Left ventricle myocardium inferior (tissue), 1 donor: ENCODE measurements around the gene GNG12. TPM values are rescaled to one million over a fixed set of nuclear protein-coding genes. Genes with fewer than 3 reads are reported as not detected.
A peak's percentile ranks its signal among the peaks of the same experiment; 100 is the strongest.

Source experiments
- DNase-seq: peaks from one replicate; pipeline ENCODE4 v3.0.0-alpha.2; 2020
- H3K27ac ChIP-seq: fragments of 200-600 bp; replicated peaks from 2 replicates; pipeline ENCODE4 v1.8.0; 2021
- H3K27me3 ChIP-seq: fragments of 200-600 bp; 2 replicates; pipeline ENCODE4 v1.8.0; 2021; ENCODE audit warnings: low read depth
- H3K36me3 ChIP-seq: fragments of 200-600 bp; 2 replicates; pipeline ENCODE4 v1.8.0; 2021
- H3K4me1 ChIP-seq: fragments of 200-600 bp; 2 replicates; pipeline ENCODE4 v1.8.0; 2021
- H3K4me3 ChIP-seq: fragments of 200-600 bp; 2 replicates; pipeline ENCODE4 v1.8.0; 2021; ENCODE audit warnings: mild to moderate bottlenecking, moderate library complexity
- H3K9me3 ChIP-seq: fragments of 200-600 bp; replicated peaks from 2 replicates; pipeline ENCODE4 v1.8.0; 2021
- CTCF ChIP-seq: fragments of 200-600 bp; IDR thresholded peaks from 2 replicates; pipeline ENCODE4 v1.8.0; 2021; ENCODE audit warnings: antibody characterized with exemption, mild to moderate bottlenecking, borderline replicate concordance
- intact Hi-C: fragments of 100-400 bp; cut with micrococcal nuclease; formaldehyde crosslinking; loops from one replicate; pipeline ENCODE4 v1.11.0; 2022
- total RNA-seq: library from RNA; stranded (reverse); fragmentation: NEBNext Ultra II Directional; extraction: Animal tissue kit (Norgen Biotek cat#: 25700); gene quantifications from one replicate; pipeline ENCODE4 v1.2.1, GENCODE V29; 2021
- donor health status: DM: no; HTN: yes; CAD: no; lungs with severe emphysema.

Gene GNG12
- total RNA-seq, 1 donor from 2014 or later: 35.1 TPM

GRCh38 chr1:67687198-67687545, 146.1 kb downstream of the GNG12 start:
- Histone ChIP-seq H3K36me3 (peaks cover 25% of the 10 kb centered on the region), H3K27ac (peak overlapping the region; percentile 99), H3K27me3 (no peaks in the 10 kb centered on the region), H3K4me1 (peaks cover 63% of the 10 kb centered on the region), H3K9me3 (no peaks in the 10 kb centered on the region), H3K4me3 (peak overlapping the region; percentile 97)
- no peak for DNase-seq
- intact Hi-C loops: loop anchor here (5.0 to 10.0 kb wide), 2 partner anchors 65 to 122 kb away; no protein-coding TSS in a partner anchor
- no peak for TF ChIP-seq CTCF

- Histone ChIP-seq H3K36me3 (peaks cover 25% of the 10 kb centered on the region), H3K27me3 (no peaks in the 10 kb centered on the region), H3K9me3 (no peaks in the 10 kb centered on the region), H3K4me1 (peaks cover 63% of the 10 kb centered on the region), H3K4me3 (peak overlapping the region; percentile 97), H3K27ac (peak overlapping the region; percentile 99)
- intact Hi-C loops: loop anchor here (5.0 to 10.0 kb wide), 2 partner anchors 66 to 122 kb away; no protein-coding TSS in a partner anchor
- no peak for TF ChIP-seq CTCF
- DNase-seq: peak; percentile 69
Measured at GRCh38 chr1:67686267-67687197, 146.7 kb downstream of the GNG12 start.

GRCh38 chr1:67685558-67686266, 147.6 kb downstream of the GNG12 start:
- intact Hi-C loops: loop anchor here (5.0 to 10.0 kb wide), 2 partner anchors 67 to 121 kb away; no protein-coding TSS in a partner anchor
- H3K9me3 ChIP-seq: no peaks in the 10 kb centered on the region
- peak overlapping the region; percentile 97 for H3K4me3 ChIP-seq
- no peak for TF ChIP-seq CTCF
- peaks cover 25% of the 10 kb centered on the region for H3K36me3 ChIP-seq
- H3K27me3 ChIP-seq: no peaks in the 10 kb centered on the region
- peak overlapping the region; percentile 99 for H3K27ac ChIP-seq
- H3K4me1 ChIP-seq: peaks cover 63% of the 10 kb centered on the region
- DNase-seq: peak; percentile 50

GRCh38 chr1:67685067-67685557, 148.2 kb downstream of the GNG12 start, which contains the start of gene GADD45A:
TSS of gene GADD45A (plus strand) at chr1:67685201. CDS start at chr1:67685495, 294 bp downstream.
- peaks cover 63% of the 10 kb centered on the region for H3K4me1 ChIP-seq
- H3K36me3 ChIP-seq: peaks cover 25% of the 10 kb centered on the region
- H3K27ac ChIP-seq: peak within 1 kb of the TSS; percentile 99
- TF ChIP-seq CTCF: no peak
- peak; percentile 98 for DNase-seq
- intact Hi-C loops: loop anchor here (5.0 to 10.0 kb wide), 2 partner anchors 67 to 120 kb away; no protein-coding TSS in a partner anchor
- H3K9me3 ChIP-seq: no peaks in the 10 kb centered on the region
- peak within 1 kb of the TSS; percentile 97 for H3K4me3 ChIP-seq
- no peaks in the 10 kb centered on the region for H3K27me3 ChIP-seq

- H3K27me3 ChIP-seq: no peaks in the 10 kb centered on the region
- peak overlapping the region; percentile 97 for H3K4me3 ChIP-seq
- intact Hi-C loops: loop anchor here (5.0 to 10.0 kb wide), 2 partner anchors 68 to 120 kb away; no protein-coding TSS in a partner anchor
- no peak for TF ChIP-seq CTCF
- peaks cover 63% of the 10 kb centered on the region for H3K4me1 ChIP-seq
- peaks cover 24% of the 10 kb centered on the region for H3K36me3 ChIP-seq
- H3K9me3 ChIP-seq: no peaks in the 10 kb centered on the region
- DNase-seq: no peak
- H3K27ac ChIP-seq: peak overlapping the region; percentile 99
Measured at GRCh38 chr1:67684526-67685066, 148.7 kb downstream of the GNG12 start.
